Right lobe of liver (tissue), 4 donors: ENCODE measurements around the gene SLC13A1.

ENCODE experiments used
- CTCF ChIP-seq, 4 donors: fragments of 200-600 bp in 3 of 4; fragments of 450-650 bp in 1 of 4; IDR thresholded peaks; one replicate each; pipeline versions ENCODE4 v1.5.1 to v1.8.0; 2016 to 2022; ENCODE audit warnings: antibody characterized with exemption in 4 of 4, mild to moderate bottlenecking in 2 of 4
- POLR2A ChIP-seq: fragments of 450-650 bp; IDR thresholded peaks from one replicate; pipeline ENCODE4 v1.6.1; 2017; ENCODE audit warnings: antibody characterized with exemption, mild to moderate bottlenecking
- donor health status: DM: no; HTN: no; CAD: no.
- donor health status: DM: no; HTN: no; CAD: no.
- donor health status: DM: no; HTN: yes; CAD: no.

GRCh38 chr7:123169065-123169464 is 30.7 kb downstream of the SLC13A1 start:
- TF ChIP-seq CTCF (IDR thresholded peaks at IDR 0.05): no peak
- TF ChIP-seq POLR2A: no peak
